A549 (cell line): ENCODE results near the gene FBXW2. TPM values are rescaled to one million over a fixed set of nuclear protein-coding genes. Genes with fewer than 3 reads are reported as not detected.
A peak's percentile ranks its signal among the peaks of the same experiment; 100 is the strongest.

Source experiments
- ATOH8 ChIP-seq: fragments of 250-450 bp; sonication (Bioruptor Pico); IDR thresholded peaks from 2 replicates; pipeline ENCODE4 v1.5.0; 2020; ENCODE audit warnings: low read depth, mild to moderate bottlenecking, moderate library complexity
- BCL3 ChIP-seq: fragments of >200 bp; sonication (Bioruptor Twin); formaldehyde crosslinking; IDR thresholded peaks from 3 replicates; pipeline ENCODE4 v1.6.1; 2016
- BHLHE40 ChIP-seq: IDR thresholded peaks from 2 replicates; pipeline ENCODE4 v1.6.1; 2012; ENCODE audit warnings: low read depth, low read length, inconsistent platforms
- CHD2 ChIP-seq: fragments of 150-350 bp; IDR thresholded peaks from 2 replicates; pipeline ENCODE4 v1.6.1; 2014; ENCODE audit warnings: low read length; ENCODE audit not compliant: partially characterized antibody
- CHD4 ChIP-seq: fragments of 200-600 bp; sonication (generic); IDR thresholded peaks from 2 replicates; pipeline ENCODE4 v1.6.1; 2016; ENCODE audit warnings: antibody characterized with exemption, mild to moderate bottlenecking, borderline replicate concordance
- CTCF ChIP-seq: fragments of >200 bp; sonication (Bioruptor Twin); formaldehyde crosslinking; IDR thresholded peaks from 3 replicates; pipeline ENCODE4 v1.5.1; 2016
- E2F6 ChIP-seq: IDR thresholded peaks from 2 replicates; pipeline ENCODE4 v1.6.1; 2012; ENCODE audit warnings: low read depth, borderline replicate concordance
- EHMT2 ChIP-seq: fragments of 200-600 bp; sonication (generic); IDR thresholded peaks from 2 replicates; pipeline ENCODE4 v1.6.1; 2016; ENCODE audit warnings: antibody characterized with exemption, low read depth, mild to moderate bottlenecking, moderate library complexity
- ELK1 ChIP-seq: fragments of 150-350 bp; IDR thresholded peaks from 2 replicates; pipeline ENCODE4 v1.6.1; 2014; ENCODE audit warnings: low read depth, mild to moderate bottlenecking, low read length
- EP300 ChIP-seq, 2 experiments: fragments of >200 bp; sonication (Bioruptor Twin); formaldehyde crosslinking; IDR thresholded peaks; 2 replicates in 1 of 2; 3 replicates in 1 of 2; pipeline ENCODE4 v1.6.1; 2016 to 2017
- FOSB ChIP-seq: fragments of 250-450 bp; sonication (Bioruptor Pico); IDR thresholded peaks from 2 replicates; pipeline ENCODE4 v1.5.0; 2020; ENCODE audit warnings: mild to moderate bottlenecking, moderate library complexity
- FOXS1 ChIP-seq: fragments of 250-450 bp; sonication (Bioruptor Pico); IDR thresholded peaks from 2 replicates; pipeline ENCODE4 v1.5.0; 2020; ENCODE audit warnings: mild to moderate bottlenecking, moderate library complexity
- HDAC2 ChIP-seq: fragments of 200-600 bp; sonication (generic); IDR thresholded peaks from 2 replicates; pipeline ENCODE4 v1.6.1; 2016
- HES2 ChIP-seq: fragments of >200 bp; sonication (Bioruptor Twin); formaldehyde crosslinking; IDR thresholded peaks from 2 replicates; pipeline ENCODE4 v1.6.1; 2016
- JUN ChIP-seq, 2 experiments: fragments of >200 bp; sonication (Bioruptor Twin); formaldehyde crosslinking; IDR thresholded peaks; 2 replicates in 1 of 2; 3 replicates in 1 of 2; pipeline ENCODE4 v1.6.1; 2016 to 2017
- JUNB ChIP-seq: fragments of >200 bp; sonication (Bioruptor Twin); formaldehyde crosslinking; IDR thresholded peaks from 2 replicates; pipeline ENCODE4 v1.6.1; 2016
- KDM1A ChIP-seq: fragments of 200-600 bp; sonication (generic); IDR thresholded peaks from 2 replicates; pipeline ENCODE4 v1.6.1; 2016; ENCODE audit warnings: low read depth, mild to moderate bottlenecking
- MAFK ChIP-seq: fragments of 450-650 bp; IDR thresholded peaks from 2 replicates; pipeline ENCODE4 v1.6.1; 2014; ENCODE audit not compliant: partially characterized antibody
- MAZ ChIP-seq: fragments of 150-350 bp; IDR thresholded peaks from 2 replicates; pipeline ENCODE4 v1.6.1; 2014; ENCODE audit warnings: antibody characterized with exemption, low read depth, low read length, borderline replicate concordance
- MYC ChIP-seq: IDR thresholded peaks from 2 replicates; pipeline ENCODE4 v1.6.1; 2012; ENCODE audit warnings: mild to moderate bottlenecking, inconsistent platforms, low read length, improper control_type of control experiment, borderline replicate concordance
- NFE2L2 ChIP-seq: fragments of 150-350 bp; conservative IDR thresholded peaks from 2 replicates; pipeline ENCODE4 v1.6.1; 2014; ENCODE audit warnings: low read length
- NPAS2 ChIP-seq: fragments of 250-450 bp; sonication (Bioruptor Pico); IDR thresholded peaks from 2 replicates; pipeline ENCODE4 v1.8.0; 2022; ENCODE audit warnings: mild to moderate bottlenecking, moderate library complexity, borderline replicate concordance
- POLR2A ChIP-seq: IDR thresholded peaks from 2 replicates; pipeline ENCODE4 v1.6.1; 2012; ENCODE audit warnings: mild to moderate bottlenecking, low read length
- RAD21 ChIP-seq, 2 experiments: fragments of >200 bp in 1 of 2; sonication (Bioruptor Twin) in 1 of 2; formaldehyde crosslinking in 1 of 2; IDR thresholded peaks in 1 of 2; conservative IDR thresholded peaks in 1 of 2; 2 replicates in 1 of 2; 3 replicates in 1 of 2; pipeline ENCODE4 v1.6.1; 2012 to 2018; ENCODE audit warnings: inconsistent platforms in 1 of 2
- RARB ChIP-seq: fragments of 250-450 bp; sonication (Bioruptor Pico); IDR thresholded peaks from 2 replicates; pipeline ENCODE4 v1.8.0; 2021; ENCODE audit warnings: mild to moderate bottlenecking, moderate library complexity
- RCOR1 ChIP-seq: fragments of 150-350 bp; IDR thresholded peaks from 2 replicates; pipeline ENCODE4 v1.6.1; 2014; ENCODE audit warnings: antibody characterized with exemption, low read length, low read depth
- REST ChIP-seq: fragments of 200-600 bp; sonication (generic); IDR thresholded peaks from 2 replicates; pipeline ENCODE4 v1.6.1; 2016; ENCODE audit warnings: antibody characterized with exemption, mild to moderate bottlenecking, moderate library complexity
- RNF2 ChIP-seq: fragments of 200-600 bp; sonication (generic); IDR thresholded peaks from 2 replicates; pipeline ENCODE4 v1.6.1; 2016; ENCODE audit warnings: low read depth, mild to moderate bottlenecking, antibody characterized with exemption, moderate library complexity, borderline replicate concordance
- TFCP2L1 ChIP-seq: fragments of 250-450 bp; sonication (Bioruptor Pico); IDR thresholded peaks from 2 replicates; pipeline ENCODE4 v1.5.0; 2021; ENCODE audit warnings: mild to moderate bottlenecking
- TP53 ChIP-seq: fragments of 250-450 bp; sonication (Bioruptor Pico); IDR thresholded peaks from 2 replicates; pipeline ENCODE4 v1.5.0; 2021; ENCODE audit warnings: mild to moderate bottlenecking, moderate library complexity
- USF2 ChIP-seq: fragments of 450-650 bp; IDR thresholded peaks from 2 replicates; pipeline ENCODE4 v1.6.1; 2014; ENCODE audit warnings: antibody characterized with exemption
- ZFP36 ChIP-seq: fragments of 450-650 bp; IDR thresholded peaks from 2 replicates; pipeline ENCODE4 v1.6.1; 2014; ENCODE audit warnings: borderline replicate concordance; ENCODE audit not compliant: partially characterized antibody
- ZNF302 ChIP-seq: fragments of 250-450 bp; sonication (Bioruptor Pico); IDR thresholded peaks from 2 replicates; pipeline ENCODE4 v1.9.0; 2021; ENCODE audit warnings: inconsistent platforms, mild to moderate bottlenecking, moderate library complexity
- polyA plus RNA-seq, 4 experiments: library from polyadenylated mRNA; depleted of rRNA in 3 of 4; stranded (reverse); fragments of >200 nt; fragmentation: RNase III in 1 of 4; extraction: RNeasy Plus Mini Kit Qiagen cat#74134 plus additional on column Dnase treatment in 1 of 4; gene quantifications; 2 replicates in 3 of 4; 3 replicates in 1 of 4; pipeline ENCODE4 v1.2.3, GENCODE V29; 2011 to 2017

FBXW2 gene
- polyA plus RNA-seq, 2 of the 4 experiments (the other 2 are of a cell fraction): 28.8 to 60.0 TPM

GRCh38 chr9:120714846-120715388, 78.3 kb downstream of the FBXW2 start (continued):
- no peak for TF ChIP-seq BHLHE40
- TF ChIP-seq USF2: no peak
- no peak for TF ChIP-seq JUNB
- peak; percentile 93 for TF ChIP-seq HDAC2
- no peak for TF ChIP-seq CHD2
- no peak for TF ChIP-seq NPAS2 (CRISPR knock-in tag)
- TF ChIP-seq RAD21 (conservative IDR thresholded peaks at IDR 0.05 in 1 of 2, IDR thresholded peaks at IDR 0.05 in 1 of 2): no peak
- TF ChIP-seq POLR2A: no peak
- peak; percentile 97 for TF ChIP-seq KDM1A
- TF ChIP-seq MAZ: no peak
- no peak for TF ChIP-seq CTCF
- peak; percentile 13 to 15; a peak in 2 of 5 replicates for TF ChIP-seq JUN (IDR thresholded peaks at IDR 0.05)
- TF ChIP-seq E2F6: peak; percentile 40; the same call in 1 of the 2 replicates
- no peak for TF ChIP-seq MYC
- TF ChIP-seq HES2: no peak
- TF ChIP-seq ATOH8 (CRISPR knock-in tag): no peak
- no peak for TF ChIP-seq TP53 (CRISPR knock-in tag)
- TF ChIP-seq RARB (CRISPR knock-in tag): no peak
- no peak for TF ChIP-seq MAFK
- no peak for TF ChIP-seq ZNF302 (CRISPR knock-in tag)
- TF ChIP-seq FOSB (CRISPR knock-in tag): no peak
- no peak for TF ChIP-seq ZFP36
- no peak for TF ChIP-seq EP300 (IDR thresholded peaks at IDR 0.05)
- TF ChIP-seq EHMT2: no peak
- TF ChIP-seq ELK1: no peak
- TF ChIP-seq BCL3: 0 out of 3 replicates have a peak, but pooled peaks have one; percentile 9
- no peak for TF ChIP-seq REST
- TF ChIP-seq TFCP2L1 (CRISPR knock-in tag): no peak
- peak; percentile 58; the same call in 1 of the 2 replicates for TF ChIP-seq RCOR1
- no peak for TF ChIP-seq FOXS1
- TF ChIP-seq RNF2: peak; percentile 40; the same call in 1 of the 2 replicates
- no peak for TF ChIP-seq NFE2L2
- TF ChIP-seq CHD4: peak; percentile 92; the same call in 1 of the 2 replicates
